GM19438 (cell line): ENCODE results near the gene SLC49A4.
A peak's percentile ranks its signal among the peaks of the same experiment; 100 is the strongest.
"Not testable (repeated sequence)": the region's sequence is repeated elsewhere in the genome, so short reads cannot be mapped to it uniquely, and the experiment has no call there.

ENCODE experiments used
- ATAC-seq: cut with Tn5 transposase; IDR thresholded peaks from one replicate; pipeline ENCODE4 v1.9.1; 2021; ENCODE audit warnings: low read depth; ENCODE audit not compliant: unreplicated experiment

Gene SLC49A4, protein sequence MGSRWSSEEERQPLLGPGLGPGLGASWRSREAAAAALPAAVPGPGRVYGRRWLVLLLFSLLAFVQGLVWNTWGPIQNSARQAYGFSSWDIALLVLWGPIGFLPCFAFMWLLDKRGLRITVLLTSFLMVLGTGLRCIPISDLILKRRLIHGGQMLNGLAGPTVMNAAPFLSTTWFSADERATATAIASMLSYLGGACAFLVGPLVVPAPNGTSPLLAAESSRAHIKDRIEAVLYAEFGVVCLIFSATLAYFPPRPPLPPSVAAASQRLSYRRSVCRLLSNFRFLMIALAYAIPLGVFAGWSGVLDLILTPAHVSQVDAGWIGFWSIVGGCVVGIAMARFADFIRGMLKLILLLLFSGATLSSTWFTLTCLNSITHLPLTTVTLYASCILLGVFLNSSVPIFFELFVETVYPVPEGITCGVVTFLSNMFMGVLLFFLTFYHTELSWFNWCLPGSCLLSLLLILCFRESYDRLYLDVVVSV

GRCh38 chr3:122794779-122795673, at the start of gene SLC49A4:
SLC49A4 (plus strand) TSS chr3:122795069; CDS start chr3:122795193, 124 bp downstream.
- ATAC-seq, result peak; percentile 60

DNA sequence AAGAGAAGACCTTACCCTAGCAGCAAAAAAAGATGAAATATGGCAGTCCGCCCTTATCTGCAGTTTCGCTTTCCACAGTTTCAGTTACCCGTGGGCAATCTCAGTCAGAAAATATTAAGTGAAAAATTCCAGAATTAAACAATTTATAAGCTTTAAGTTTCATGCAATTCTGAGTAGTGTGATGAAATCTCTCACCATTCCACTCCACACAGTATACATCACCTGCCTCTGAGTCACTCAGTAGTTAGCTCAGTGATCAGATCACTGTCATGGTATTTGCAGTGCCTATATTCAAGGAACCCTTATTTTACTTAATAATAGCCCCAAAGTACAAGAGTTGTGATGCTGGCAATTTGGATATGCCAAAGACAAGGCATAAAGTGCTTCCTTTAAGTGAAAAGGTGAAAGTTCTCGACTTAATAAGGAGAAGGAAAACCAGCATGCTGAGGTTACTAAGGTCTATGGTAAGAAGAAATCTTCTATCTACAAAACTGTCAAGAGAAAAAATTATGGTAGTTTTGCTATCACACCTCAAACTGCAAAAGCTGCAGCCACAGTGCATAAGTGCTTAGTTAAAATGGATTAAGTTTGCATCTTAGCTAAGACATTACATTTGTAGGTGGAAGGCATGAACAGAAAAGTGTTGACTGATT, 49.4 kb upstream of the SLC49A4 start:
- ATAC-seq, result no peak

GRCh38 chr3:122747295-122747694, 47.6 kb upstream of the SLC49A4 start:
- ATAC-seq, result not testable (repeated sequence)

- ATAC-seq, result no peak
Measured at GRCh38 chr3:122748347-122748746, 46.5 kb upstream of the SLC49A4 start.

- no peak for ATAC-seq
Measured at GRCh38 chr3:122754929-122755328, 39.9 kb upstream of the SLC49A4 start.

DNA sequence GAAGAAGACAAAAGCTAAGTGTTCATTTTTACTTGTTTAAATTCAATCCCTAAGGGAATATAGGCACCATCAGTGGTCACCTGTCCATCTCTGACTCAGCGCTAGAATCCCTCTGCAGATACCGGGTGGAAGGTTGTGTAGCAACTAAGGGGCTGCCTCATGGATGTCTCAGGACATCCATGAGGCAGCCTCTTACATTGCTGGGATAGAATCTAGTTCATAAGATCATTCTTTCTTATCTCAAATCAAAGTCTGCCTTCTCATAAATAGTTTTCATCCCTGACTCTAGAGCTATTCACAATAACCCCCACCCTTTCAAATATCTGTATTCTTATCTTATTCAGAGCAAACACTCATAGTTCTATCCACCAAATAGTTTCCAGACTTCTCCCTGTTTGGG, 39.4 kb upstream of the SLC49A4 start:
- ATAC-seq, result no peak

DNA sequence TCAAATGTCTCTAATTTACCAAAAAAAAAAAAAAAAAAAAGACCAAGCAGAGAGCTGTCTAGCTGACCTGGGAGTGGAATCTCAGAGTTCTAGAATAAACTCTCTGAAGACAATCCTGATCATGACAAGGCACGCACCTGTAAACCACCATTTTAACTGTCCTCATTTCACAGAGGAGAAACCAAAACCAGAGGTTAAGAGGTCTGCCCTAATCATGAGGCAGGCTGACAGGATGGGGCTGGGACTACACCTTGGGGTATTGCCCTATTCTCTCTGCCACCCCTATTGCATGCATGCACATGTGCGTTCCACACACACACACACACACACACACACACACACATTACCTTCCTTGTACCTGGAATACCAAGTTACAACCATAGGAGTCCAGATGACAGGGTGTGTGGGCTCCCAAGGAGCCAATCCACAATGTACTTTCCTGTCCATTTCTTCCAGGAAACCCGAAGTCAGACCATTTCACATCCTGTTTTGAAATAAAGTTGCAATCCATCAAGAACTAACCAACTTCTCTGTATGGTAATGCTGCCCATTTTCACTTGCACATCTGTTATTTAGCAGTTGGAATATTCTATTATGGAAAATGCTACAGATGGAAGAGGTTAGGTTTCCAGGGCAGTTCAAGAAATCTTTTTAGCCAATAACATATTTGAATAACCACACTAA, 35.9 kb upstream of the SLC49A4 start:
- no peak for ATAC-seq

GRCh38 chr3:122760453-122761271, 34.2 kb upstream of the SLC49A4 start:
- no peak for ATAC-seq

- ATAC-seq, result no peak
Measured at GRCh38 chr3:122766430-122766829, 28.4 kb upstream of the SLC49A4 start.

- ATAC-seq, result no peak
Measured at GRCh38 chr3:122767540-122768372, 27.1 kb upstream of the SLC49A4 start.

DNA sequence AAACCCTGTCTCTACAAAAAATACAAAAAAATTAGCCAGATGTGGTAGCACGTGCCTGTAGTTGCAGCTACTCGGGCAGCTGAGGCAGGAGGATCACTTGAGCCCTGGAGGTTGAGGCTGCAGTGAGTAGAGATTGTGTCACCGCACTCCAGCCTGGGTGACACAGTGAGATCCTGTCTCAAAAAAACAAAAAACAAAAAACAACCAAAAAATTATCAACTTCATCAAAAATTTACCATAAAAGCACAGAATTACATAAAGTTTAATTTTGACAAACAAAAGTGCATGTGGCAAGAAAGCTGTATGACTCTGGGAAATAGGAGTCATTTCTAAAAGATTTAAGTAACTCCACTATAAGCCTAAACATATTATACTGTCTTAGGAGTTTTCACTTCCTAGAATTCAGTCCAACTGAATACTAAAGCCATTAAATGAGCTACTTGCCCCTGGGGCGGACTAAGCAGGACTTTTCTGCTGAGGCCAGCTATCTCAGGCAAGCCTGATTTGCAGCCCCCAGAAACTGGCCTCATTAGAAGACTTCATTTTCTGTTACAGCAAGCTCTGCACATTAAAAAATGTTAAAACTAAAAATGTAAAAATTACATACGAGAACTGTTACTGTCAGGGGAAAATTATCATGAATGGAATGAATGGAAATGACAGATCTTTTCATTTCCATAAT, 24.2 kb upstream of the SLC49A4 start:
- ATAC-seq, result no peak

GRCh38 chr3:122772827-122773226, 22.0 kb upstream of the SLC49A4 start:
- no peak for ATAC-seq

DNA sequence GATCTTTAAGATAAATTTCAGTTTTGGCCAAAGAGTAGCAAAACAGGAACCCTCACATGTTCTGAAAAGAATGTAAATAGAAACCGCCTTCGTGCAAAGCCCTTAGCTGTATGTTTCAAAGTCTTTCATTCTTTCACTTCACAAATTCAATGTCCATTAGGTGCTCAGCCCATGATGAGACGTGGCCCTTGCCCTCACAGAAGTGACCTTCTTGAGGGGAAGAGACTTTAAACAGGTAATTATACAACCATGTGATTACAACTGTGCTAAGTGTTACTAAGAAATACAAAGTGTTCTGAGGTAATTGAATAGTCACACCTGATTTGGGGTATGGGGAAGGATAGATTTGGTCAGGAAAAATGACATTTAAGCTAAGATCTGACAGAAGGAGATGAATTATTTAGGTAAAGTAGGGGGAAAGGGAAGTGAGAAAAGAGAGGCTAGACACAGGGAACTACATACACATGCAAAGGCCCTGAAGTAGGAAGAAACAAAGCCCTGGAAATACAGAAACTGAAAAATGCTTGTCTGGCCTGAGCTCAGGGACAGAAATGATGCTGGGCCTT, 20.8 kb upstream of the SLC49A4 start:
- peak; percentile 63 for ATAC-seq

GRCh38 chr3:122774564-122774963, 20.3 kb upstream of the SLC49A4 start:
- no peak for ATAC-seq

DNA sequence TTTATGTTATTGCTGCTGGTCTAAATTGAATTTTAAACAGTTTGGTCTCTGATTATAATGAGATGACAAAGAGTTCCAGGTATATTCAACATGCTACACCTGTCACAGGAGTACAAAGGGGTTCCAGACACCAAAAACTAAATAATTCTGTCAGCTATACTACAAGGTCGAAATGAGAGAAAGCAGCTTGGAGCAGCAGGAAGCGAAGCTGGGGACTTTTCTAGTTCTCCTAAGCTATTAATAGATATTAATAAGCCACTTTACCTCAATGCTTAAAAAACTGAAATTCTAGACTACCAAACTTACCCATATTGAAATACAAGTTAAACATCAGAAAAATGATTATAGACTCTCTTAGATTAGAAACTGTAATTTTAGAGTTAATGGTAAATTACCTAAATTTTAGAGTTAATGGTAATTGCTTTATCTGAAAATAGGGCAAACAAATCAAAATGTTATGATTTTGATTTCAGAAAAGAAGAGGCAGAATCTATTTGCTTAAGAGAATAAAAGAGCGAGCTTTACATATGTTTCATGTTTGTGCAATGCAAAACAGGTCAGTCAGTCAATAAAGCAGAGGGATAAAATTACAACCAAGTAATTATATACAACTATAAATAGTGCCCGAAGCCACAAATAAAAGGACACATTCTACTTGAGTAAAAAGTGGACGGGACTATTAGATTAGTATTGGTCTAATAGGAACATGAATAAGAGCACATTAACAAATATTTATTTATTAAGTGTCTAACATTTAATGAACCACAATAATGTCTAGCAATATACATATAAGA, 18.0 kb upstream of the SLC49A4 start:
- no peak for ATAC-seq

- ATAC-seq, result no peak
Measured at GRCh38 chr3:122777563-122777962, 17.3 kb upstream of the SLC49A4 start.

DNA sequence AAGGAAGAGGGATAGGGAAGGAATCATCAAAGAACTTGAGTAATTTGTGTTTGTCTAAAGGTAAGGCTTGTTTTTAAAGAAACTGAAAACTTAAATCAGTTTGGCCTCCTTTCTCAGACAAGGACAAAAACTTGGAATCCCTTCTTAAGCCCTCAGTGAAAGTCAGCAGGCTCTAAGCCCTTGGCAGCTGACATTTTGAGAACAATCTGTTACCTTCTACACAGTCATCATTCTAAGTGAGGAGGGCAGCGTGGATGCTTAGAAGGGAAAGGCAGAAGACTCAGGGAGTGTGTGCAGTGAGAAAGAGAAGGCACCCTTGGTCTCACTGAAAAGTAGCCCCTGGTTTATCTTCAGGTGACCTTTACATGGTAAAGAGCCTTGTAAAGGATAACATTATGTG, 12.1 kb upstream of the SLC49A4 start:
- ATAC-seq, result no peak
